OCI-LY7 (cell line): ENCODE results near the gene FGGY. TPM values are rescaled to one million over a fixed set of nuclear protein-coding genes. Genes with fewer than 3 reads are reported as not detected.

Experiments used
- BruUV-seq: library from RNA; stranded (reverse); fragments of 400-500 nt; replicated peaks from 2 replicates; lab custom pipeline; 2021; lab: Mats Ljungman, UMichigan
- CTCF ChIA-PET: fragments of 300-600 bp; sonication (Branson Sonifier 250); formaldehyde crosslinking; loops from one replicate; lab custom pipeline; 2022; ENCODE audit warnings: antibody characterized with exemption; ENCODE audit not compliant: unreplicated experiment; lab: Charles Lee
- POLR2A ChIA-PET: fragments of 300-600 bp; sonication (Branson Sonifier 250); formaldehyde crosslinking; loops from one replicate; lab custom pipeline; 2022; ENCODE audit warnings: antibody characterized with exemption; lab: Charles Lee
- DNase-seq: peaks from one replicate; pipeline ENCODE4 v3.0.0-alpha.2; 2015; ENCODE audit warnings: low spot score
- H2AFZ ChIP-seq: fragments of 200-600 bp; sonication (generic), shearing (Covaris generic); 2 replicates; pipeline ENCODE4 v1.6.1; 2014; ENCODE audit warnings: mild to moderate bottlenecking, antibody characterized with exemption, low read length, moderate library complexity
- H3K27ac ChIP-seq: fragments of 200-600 bp; sonication (generic); 2 replicates; pipeline ENCODE4 v1.5.1; 2014; ENCODE audit warnings: mixed run types, low read depth, mild to moderate bottlenecking, moderate library complexity, low read length, inconsistent platforms; ENCODE audit not compliant: poor library complexity, severe bottlenecking
- H3K36me3 ChIP-seq: fragments of 200-600 bp; sonication (generic); 2 replicates; pipeline ENCODE4 v1.6.1; 2014; ENCODE audit warnings: mild to moderate bottlenecking, antibody characterized with exemption, low read length, moderate library complexity, mixed read lengths; ENCODE audit not compliant: insufficient read depth
- H3K4me1 ChIP-seq: fragments of 200-600 bp; sonication (generic); 2 replicates; pipeline ENCODE4 v1.5.1; 2014; ENCODE audit warnings: mild to moderate bottlenecking, low read length; ENCODE audit not compliant: insufficient read depth, poor library complexity, severe bottlenecking
- H3K4me2 ChIP-seq: fragments of 200-600 bp; sonication (generic); 2 replicates; pipeline ENCODE4 v1.6.1; 2014; ENCODE audit warnings: mild to moderate bottlenecking, low read length
- H3K4me3 ChIP-seq: fragments of 200-600 bp; sonication (generic); 2 replicates; pipeline ENCODE4 v1.5.1; 2014; ENCODE audit warnings: mild to moderate bottlenecking, low read depth, low read length; ENCODE audit not compliant: poor library complexity, severe bottlenecking
- H3K79me2 ChIP-seq: fragments of 200-600 bp; sonication (generic); 2 replicates; pipeline ENCODE4 v1.6.1; 2016; ENCODE audit warnings: low read depth, mild to moderate bottlenecking, low read length, moderate library complexity, mixed read lengths; ENCODE audit not compliant: insufficient read depth
- H3K9me2 ChIP-seq: fragments of 200-600 bp; sonication (generic); 2 replicates; pipeline ENCODE4 v1.6.1; 2016; ENCODE audit warnings: mild to moderate bottlenecking, low read length, mixed read lengths; ENCODE audit not compliant: insufficient read depth
- H3K9me3 ChIP-seq: fragments of 200-600 bp; sonication (generic); 2 replicates; pipeline ENCODE4 v1.6.1; 2014; ENCODE audit warnings: mild to moderate bottlenecking, mixed run types, low read length, mixed read lengths
- H4K20me1 ChIP-seq: fragments of 200-600 bp; sonication (generic); 2 replicates; pipeline ENCODE4 v1.6.1; 2014; ENCODE audit warnings: mild to moderate bottlenecking, antibody characterized with exemption, low read length, moderate library complexity, mixed read lengths; ENCODE audit not compliant: insufficient read depth
- CTCF ChIP-seq: fragments of 200-600 bp; sonication (generic); conservative IDR thresholded peaks from 2 replicates; pipeline ENCODE4 v1.5.1; 2014; ENCODE audit warnings: mild to moderate bottlenecking, antibody characterized with exemption, low read length, moderate library complexity, mixed read lengths
- EZH2phosphoT487 ChIP-seq: fragments of 200-600 bp; sonication (generic); IDR thresholded peaks from 2 replicates; pipeline ENCODE4 v1.6.1; 2018; ENCODE audit warnings: low read depth, borderline replicate concordance, mild to moderate bottlenecking, mixed run types, antibody characterized with exemption, low read length, moderate library complexity, mixed read lengths
- intact Hi-C: fragments of 100-400 bp; cut with micrococcal nuclease; formaldehyde crosslinking; loops from one replicate; pipeline ENCODE4 v1.10.0; 2022; ENCODE audit not compliant: unreplicated experiment
- total RNA-seq, 2 experiments: library from RNA; depleted of rRNA in 1 of 2; stranded (reverse); fragments of >200 nt in 1 of 2; shearing (Covaris generic) in 1 of 2; gene quantifications; 2 replicates each; pipeline ENCODE4 v1.2.3, GENCODE V29; 2014 to 2022

The FGGY gene
- total RNA-seq, 2 experiments from 2014 or later = 0.63 to 4.5 TPM

GRCh38 chr1:59763418-59763817 lies 466.5 kb downstream of the FGGY start:
- Histone ChIP-seq H3K9me2 (no peaks in the 10 kb centered on the region), H3K36me3 (no peaks in the 10 kb centered on the region), H3K4me2 (no peak overlapping the region), H2AFZ (no peak overlapping the region), H4K20me1 (no peaks in the 10 kb centered on the region), H3K9me3 (no peaks in the 10 kb centered on the region), H3K4me3 (no peak overlapping the region), H3K27ac (no peak overlapping the region), H3K4me1 (no peaks in the 10 kb centered on the region), H3K79me2 (no peaks in the 10 kb centered on the region)
- CTCF ChIA-PET = no interaction called here
- BruUV-seq = no TSS peak
- no peak for TF ChIP-seq CTCF
- no peak for DNase-seq
- POLR2A ChIA-PET = interaction anchor here (0.7 kb wide), 1 partner anchor 211 kb away, joined by 4 read pairs; no protein-coding TSS in a partner anchor
- intact Hi-C loops = no loop called here

GRCh38 chr1:59765011-59765730 lies 468.3 kb downstream of the FGGY start:
- BruUV-seq = no TSS peak
- Histone ChIP-seq H3K4me3 (no peak overlapping the region), H3K9me3 (no peaks in the 10 kb centered on the region), H3K9me2 (no peaks in the 10 kb centered on the region), H3K27ac (no peak overlapping the region), H3K79me2 (no peaks in the 10 kb centered on the region), H3K4me1 (no peaks in the 10 kb centered on the region), H4K20me1 (no peaks in the 10 kb centered on the region), H3K4me2 (no peak overlapping the region), H2AFZ (no peak overlapping the region), H3K36me3 (no peaks in the 10 kb centered on the region)
- ChIA-PET CTCF (no interaction called here), POLR2A (no interaction called here)
- no peak for DNase-seq
- TF ChIP-seq CTCF (no peak), EZH2phosphoT487 (no peak)
- intact Hi-C loops = no loop called here

- Histone ChIP-seq H3K36me3 (no peaks in the 10 kb centered on the region), H3K79me2 (no peaks in the 10 kb centered on the region), H4K20me1 (no peaks in the 10 kb centered on the region), H3K4me1 (no peaks in the 10 kb centered on the region), H3K9me3 (no peaks in the 10 kb centered on the region), H3K4me2 (no peak overlapping the region), H2AFZ (no peak overlapping the region), H3K4me3 (no peak overlapping the region), H3K27ac (no peak overlapping the region), H3K9me2 (no peaks in the 10 kb centered on the region)
- POLR2A ChIA-PET = no interaction called here
- DNase-seq = no peak
- TF ChIP-seq CTCF (no peak), EZH2phosphoT487 (no peak)
- CTCF ChIA-PET = no interaction called here
- BruUV-seq = no TSS peak
- intact Hi-C loops = no loop called here
These were observed 469.4 kb downstream of the FGGY start for GRCh38 chr1:59766227-59766855.
